Left ventricle myocardium inferior (tissue), 1 donor: ENCODE measurements around the gene PDK4. TPM values are rescaled to one million over a fixed set of nuclear protein-coding genes. Genes with fewer than 3 reads are reported as not detected.
A peak's percentile ranks its signal among the peaks of the same experiment; 100 is the strongest.

Source experiments
- DNase-seq: peaks from one replicate; pipeline ENCODE4 v3.0.0-alpha.2; 2020
- H3K27ac ChIP-seq: fragments of 200-600 bp; replicated peaks from 2 replicates; pipeline ENCODE4 v1.8.0; 2021
- H3K27me3 ChIP-seq: fragments of 200-600 bp; 2 replicates; pipeline ENCODE4 v1.8.0; 2021; ENCODE audit warnings: low read depth
- H3K36me3 ChIP-seq: fragments of 200-600 bp; 2 replicates; pipeline ENCODE4 v1.8.0; 2021
- H3K4me1 ChIP-seq: fragments of 200-600 bp; 2 replicates; pipeline ENCODE4 v1.8.0; 2021
- H3K4me3 ChIP-seq: fragments of 200-600 bp; 2 replicates; pipeline ENCODE4 v1.8.0; 2021; ENCODE audit warnings: mild to moderate bottlenecking, moderate library complexity
- H3K9me3 ChIP-seq: fragments of 200-600 bp; replicated peaks from 2 replicates; pipeline ENCODE4 v1.8.0; 2021
- CTCF ChIP-seq: fragments of 200-600 bp; IDR thresholded peaks from 2 replicates; pipeline ENCODE4 v1.8.0; 2021; ENCODE audit warnings: antibody characterized with exemption, mild to moderate bottlenecking, borderline replicate concordance
- intact Hi-C: fragments of 100-400 bp; cut with micrococcal nuclease; formaldehyde crosslinking; loops from one replicate; pipeline ENCODE4 v1.11.0; 2022
- total RNA-seq: library from RNA; stranded (reverse); fragmentation: NEBNext Ultra II Directional; extraction: Animal tissue kit (Norgen Biotek cat#: 25700); gene quantifications from one replicate; pipeline ENCODE4 v1.2.1, GENCODE V29; 2021
- donor health status: DM: no; HTN: yes; CAD: no; lungs with severe emphysema.

The PDK4 gene
- total RNA-seq, 1 donor from 2014 or later: 325 TPM

GRCh38 chr7:95589031-95589430, 7.3 kb downstream of the PDK4 start:
- peak overlapping the region; percentile 89 for H3K4me3 ChIP-seq
- H3K9me3 ChIP-seq: no peaks in the 10 kb centered on the region
- no peak for TF ChIP-seq CTCF
- no peaks in the 10 kb centered on the region for H3K27me3 ChIP-seq
- peaks cover 100% of the 10 kb centered on the region for H3K36me3 ChIP-seq
- intact Hi-C loops: no loop called here
- no peak for DNase-seq
- peaks cover 95% of the 10 kb centered on the region for H3K4me1 ChIP-seq
- peak overlapping the region; percentile 99 for H3K27ac ChIP-seq

GRCh38 chr7:95586951-95587301, 9.4 kb downstream of the PDK4 start:
- intact Hi-C loops: no loop called here
- H3K27me3 ChIP-seq: no peaks in the 10 kb centered on the region
- H3K27ac ChIP-seq: peak overlapping the region; percentile 99
- H3K9me3 ChIP-seq: no peaks in the 10 kb centered on the region
- peak overlapping the region; percentile 89 for H3K4me3 ChIP-seq
- TF ChIP-seq CTCF: no peak
- H3K36me3 ChIP-seq: peaks cover 90% of the 10 kb centered on the region
- DNase-seq: no peak
- H3K4me1 ChIP-seq: peaks cover 74% of the 10 kb centered on the region

- no peak for TF ChIP-seq CTCF
- no peaks in the 10 kb centered on the region for H3K27me3 ChIP-seq
- H3K27ac ChIP-seq: peak overlapping the region; percentile 37
- no peak for DNase-seq
- H3K36me3 ChIP-seq: peaks cover 75% of the 10 kb centered on the region
- no peaks in the 10 kb centered on the region for H3K9me3 ChIP-seq
- peaks cover 59% of the 10 kb centered on the region for H3K4me1 ChIP-seq
- H3K4me3 ChIP-seq: no peak overlapping the region
- intact Hi-C loops: no loop called here
These were observed 10.9 kb downstream of the PDK4 start for GRCh38 chr7:95585426-95585789.

- no peaks in the 10 kb centered on the region for H3K27me3 ChIP-seq
- peak overlapping the region; percentile 37 for H3K27ac ChIP-seq
- intact Hi-C loops: no loop called here
- H3K4me3 ChIP-seq: no peak overlapping the region
- peaks cover 70% of the 10 kb centered on the region for H3K36me3 ChIP-seq
- no peaks in the 10 kb centered on the region for H3K9me3 ChIP-seq
- DNase-seq: no peak
- peaks cover 54% of the 10 kb centered on the region for H3K4me1 ChIP-seq
- no peak for TF ChIP-seq CTCF
These were observed 11.4 kb downstream of the PDK4 start for GRCh38 chr7:95584769-95585425.

- Histone ChIP-seq H3K4me3 (no peak overlapping the region), H3K4me1 (peaks cover 45% of the 10 kb centered on the region), H3K9me3 (no peaks in the 10 kb centered on the region), H3K27ac (peak overlapping the region; percentile 37), H3K27me3 (no peaks in the 10 kb centered on the region), H3K36me3 (peaks cover 61% of the 10 kb centered on the region)
- DNase-seq: no peak
- intact Hi-C loops: no loop called here
- TF ChIP-seq CTCF: no peak
These were observed 12.3 kb downstream of the PDK4 start for GRCh38 chr7:95583834-95584621.
